Measurements from ENCODE around the gene NPFF. TPM values are rescaled to one million over a fixed set of nuclear protein-coding genes. Genes with fewer than 3 reads are reported as not detected.
"Not testable (repeated sequence)": the region's sequence is repeated elsewhere in the genome, so short reads cannot be mapped to it uniquely, and the experiment has no call there.

The NPFF gene
- total RNA-seq, 2 donors from 2014 or later: not detected

GRCh38 chr12:53483225-53483978 lies 23.9 kb downstream of the NPFF start:
- DNase-seq (no peak), ATAC-seq (peak; percentile 3 to 12)
- intact Hi-C loops (cut with DNase I): no loop called here

GRCh38 chr12:53482626-53483168 lies 24.6 kb downstream of the NPFF start:
- no peak for DNase-seq
- intact Hi-C loops (cut with DNase I): no loop called here
- ATAC-seq: peak; percentile 6 to 16

DNA sequence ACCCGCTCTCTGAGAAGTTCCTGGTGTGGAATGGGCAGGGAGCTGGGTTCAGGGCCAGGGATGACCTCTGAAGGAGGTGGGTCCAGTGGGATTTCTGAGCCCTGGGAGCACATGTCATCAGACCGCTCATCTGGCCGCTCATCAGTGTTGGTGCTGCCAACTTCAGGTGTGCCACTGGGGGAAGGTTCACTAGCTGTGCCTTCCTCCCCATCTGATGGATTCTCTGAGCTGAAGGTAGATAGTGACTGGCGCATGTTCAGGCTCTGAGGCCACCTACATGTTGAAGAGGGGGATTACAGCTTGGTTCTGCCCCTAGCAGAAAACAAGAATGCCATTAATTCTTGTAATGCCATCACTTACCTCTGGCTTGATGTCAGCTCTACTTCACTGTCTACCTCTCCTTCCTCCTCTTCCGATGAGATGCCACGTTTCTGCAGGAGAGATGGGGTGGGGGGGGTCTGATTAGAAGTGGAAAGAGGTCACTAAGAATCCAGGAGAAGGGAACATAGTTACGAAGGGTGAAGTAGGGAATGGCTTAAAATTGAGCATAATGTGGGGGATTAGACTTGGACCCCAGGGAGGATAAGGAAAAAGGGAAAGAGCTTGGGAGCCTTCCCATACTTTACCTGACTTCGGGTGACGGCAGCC lies 25.2 kb downstream of the NPFF start:
- DNase-seq (no peak), ATAC-seq (no peak)
- intact Hi-C loops (cut with DNase I): no loop called here

DNA sequence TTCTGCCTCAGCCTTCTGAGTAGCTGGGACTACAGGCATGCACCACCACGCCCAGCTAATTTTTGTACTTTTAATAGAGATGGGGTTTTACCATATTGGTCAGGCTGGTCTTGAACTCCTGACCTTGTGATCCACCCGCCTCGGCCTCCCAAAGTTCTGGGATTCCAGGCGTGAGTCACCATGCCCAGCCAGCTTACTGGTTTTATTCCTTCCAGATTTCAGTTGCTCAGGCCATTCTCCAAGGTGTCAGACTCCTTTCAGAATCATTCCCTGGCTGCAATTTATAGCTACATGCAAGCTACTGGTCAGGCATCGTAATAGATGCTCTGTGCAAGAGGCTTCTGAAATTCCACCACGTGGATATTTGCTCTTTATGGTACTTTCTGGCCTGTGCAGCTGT lies 25.8 kb downstream of the NPFF start:
- ATAC-seq; DNase-seq; intact Hi-C loops (cut with DNase I): not testable (repeated sequence)

DNA sequence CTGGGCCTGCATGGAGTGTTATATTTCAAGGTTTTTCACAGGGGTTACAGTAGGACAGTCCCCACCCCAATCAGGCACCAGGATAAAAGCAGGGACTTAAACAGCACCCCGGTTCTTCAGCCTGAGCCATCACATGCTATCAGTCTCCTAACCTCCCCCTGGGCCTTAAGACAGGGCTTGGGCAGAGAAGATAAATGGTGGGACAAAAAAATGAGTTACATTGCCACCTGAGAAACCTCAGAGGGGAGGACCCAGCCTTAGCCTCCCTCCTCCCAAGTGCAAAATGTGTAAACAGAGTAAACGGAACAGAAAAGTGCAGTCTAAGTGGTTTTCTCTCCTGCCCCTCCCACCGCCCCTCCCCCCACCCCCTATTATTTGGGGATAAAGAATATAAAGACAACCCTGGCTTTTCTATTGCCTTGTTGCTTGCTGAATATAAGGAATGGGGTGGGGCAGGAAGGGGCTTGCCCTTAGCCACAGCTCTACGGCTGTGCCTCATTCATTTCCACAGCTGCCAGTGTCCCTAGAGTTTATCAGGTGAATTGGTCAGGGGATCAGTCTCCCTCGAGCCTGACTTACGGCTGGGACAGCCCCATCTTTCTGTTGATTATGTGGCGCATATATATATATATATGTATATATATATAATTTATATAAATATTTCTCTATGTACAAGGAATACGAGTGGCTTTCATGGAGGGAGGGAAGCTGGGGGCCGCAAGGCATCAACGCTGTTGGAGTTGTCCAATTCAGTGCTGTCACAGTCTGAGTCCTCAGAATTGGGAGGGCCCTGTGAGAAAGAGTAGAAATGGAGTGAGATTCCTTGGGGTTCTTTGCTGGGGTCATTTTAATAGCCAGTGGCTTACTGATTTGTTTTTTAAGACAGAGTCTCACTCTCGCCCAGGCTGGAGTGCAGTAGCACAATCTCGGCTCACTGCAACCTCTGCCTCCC lies 26.5 kb downstream of the NPFF start:
- DNase-seq (no peak), ATAC-seq (no peak)
- intact Hi-C loops (cut with DNase I): no loop called here

GRCh38 chr12:53479331-53479730 lies 28.0 kb downstream of the NPFF start:
- DNase-seq (no peak), ATAC-seq (no peak)
- intact Hi-C loops (cut with DNase I): no loop called here

GRCh38 chr12:53478865-53479264 lies 28.4 kb downstream of the NPFF start:
- intact Hi-C loops (cut with DNase I): no loop called here
- ATAC-seq: no peak
- no peak for DNase-seq

GRCh38 chr12:53476769-53477209 lies 30.5 kb downstream of the NPFF start:
- DNase-seq (no peak), ATAC-seq (peak in 1 of 2 donors; percentile 7)
- intact Hi-C loops (cut with DNase I): no loop called here

- intact Hi-C loops (cut with DNase I): no loop called here
- DNase-seq: no peak
- no peak for ATAC-seq
Measured at GRCh38 chr12:53474819-53475218, 32.5 kb downstream of the NPFF start.

DNA sequence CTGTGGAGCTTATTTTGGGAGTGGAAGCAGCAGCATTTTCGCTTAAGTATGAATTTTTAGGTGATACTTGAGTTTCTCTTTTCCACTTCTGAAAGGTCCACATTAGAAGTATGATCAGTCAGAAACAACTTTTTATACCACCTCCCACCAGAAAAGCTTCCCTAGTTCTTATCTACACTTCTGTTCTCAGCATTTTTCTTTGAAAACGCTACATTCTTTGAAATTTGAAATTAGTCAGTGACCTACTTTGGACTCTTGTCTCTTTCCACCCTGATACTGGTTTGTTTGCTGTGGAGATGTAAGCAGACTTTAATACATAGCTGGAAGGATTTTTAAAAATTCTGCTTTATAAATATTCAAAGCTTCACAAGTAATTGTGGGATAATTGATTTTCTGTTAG lies 33.2 kb downstream of the NPFF start:
- intact Hi-C loops (cut with DNase I): no loop called here
- ATAC-seq: peak in 1 of 2 donors; percentile 22

GRCh38 chr12:53472056-53472582 lies 35.2 kb downstream of the NPFF start:
- DNase-seq (no peak), ATAC-seq (no peak)
- intact Hi-C loops (cut with DNase I): no loop called here

More for the DNA sequence above, 33.2 kb downstream of the NPFF start:
- no peak for DNase-seq

DNA sequence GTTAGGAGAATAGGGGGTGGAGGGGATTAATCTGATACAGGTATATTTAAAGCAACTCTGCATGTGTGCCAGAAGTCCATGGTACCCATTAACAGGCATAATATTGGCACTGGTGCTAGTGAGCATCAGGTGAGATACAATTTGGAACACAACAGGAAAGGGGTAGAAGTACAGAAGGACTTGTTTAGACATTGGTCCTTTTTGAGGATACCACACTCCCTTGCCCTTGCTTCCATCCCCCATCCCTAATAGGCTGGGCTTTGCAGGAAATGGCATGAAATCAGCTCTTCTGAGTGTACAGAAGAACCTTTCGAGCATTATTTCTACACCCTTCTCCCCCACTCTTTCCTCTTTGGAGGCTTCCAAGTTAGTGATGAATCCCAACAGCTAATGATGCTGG lies 39.0 kb downstream of the NPFF start:
- DNase-seq (no peak), ATAC-seq (no peak)
- intact Hi-C loops (cut with DNase I): no loop called here

DNA sequence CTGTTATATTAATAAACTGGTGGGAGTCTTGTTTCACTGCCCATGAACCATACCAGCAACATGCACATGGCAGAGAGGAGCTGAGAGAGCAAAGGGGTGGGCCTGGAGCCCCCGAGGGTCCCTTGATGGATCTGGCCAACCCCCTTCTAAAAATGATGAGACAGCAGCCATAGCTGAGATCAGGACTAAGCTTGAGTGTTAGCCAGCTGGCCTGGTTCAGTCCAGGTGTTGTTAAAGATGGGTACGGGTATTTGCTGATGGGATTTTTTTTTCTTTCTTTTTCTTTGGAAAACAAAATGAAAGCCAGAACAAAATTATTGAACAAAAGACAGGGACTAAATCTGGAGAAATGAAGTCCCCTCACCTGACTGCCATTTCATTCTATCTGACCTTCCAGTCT lies 39.4 kb downstream of the NPFF start:
- DNase-seq (no peak), ATAC-seq (no peak)
- intact Hi-C loops (cut with DNase I): no loop called here

DNA sequence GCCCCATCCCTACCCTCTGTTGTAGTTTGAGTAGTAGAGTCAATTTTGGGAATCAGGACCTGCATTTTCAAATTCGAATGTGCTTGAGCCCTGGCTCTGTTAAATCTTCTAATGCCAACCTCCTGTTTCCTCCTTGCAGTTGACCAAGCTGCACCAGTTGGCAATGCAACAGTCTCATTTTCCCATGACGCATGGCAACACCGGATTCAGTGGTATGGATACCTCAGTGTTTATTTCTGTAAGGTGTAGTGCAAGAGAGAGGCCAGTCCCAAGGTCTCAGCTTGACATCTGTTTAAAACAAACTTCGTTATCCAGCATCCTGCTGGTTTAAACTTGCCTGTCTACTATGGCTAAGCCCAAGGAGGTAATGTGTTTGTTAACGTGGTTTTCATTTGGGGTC lies 40.2 kb downstream of the NPFF start:
- ATAC-seq (no peak), DNase-seq (no peak)
- intact Hi-C loops (cut with DNase I): no loop called here

- DNase-seq (no peak), ATAC-seq (no peak)
- intact Hi-C loops (cut with DNase I): no loop called here
Measured at GRCh38 chr12:53466640-53467039, 40.6 kb downstream of the NPFF start.

DNA sequence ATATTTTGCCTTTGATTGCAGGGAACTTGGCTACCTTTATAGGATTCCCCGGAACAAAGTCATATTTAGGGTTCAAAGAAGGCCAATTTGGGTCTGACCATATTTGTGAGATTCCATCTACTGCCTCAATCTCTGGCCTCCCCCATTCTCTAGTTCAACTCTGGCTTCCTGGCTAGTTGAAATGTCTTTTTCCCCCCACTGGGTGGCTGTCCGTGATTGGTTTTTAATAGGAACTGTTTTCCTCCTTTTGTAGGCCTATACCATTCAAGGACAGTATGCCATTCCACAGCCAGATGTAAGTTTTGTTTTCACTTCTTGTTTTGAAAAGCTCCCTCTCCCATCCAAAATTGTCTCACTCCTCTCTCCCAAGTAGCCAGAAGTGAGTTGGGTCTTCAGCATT lies 41.6 kb downstream of the NPFF start:
- intact Hi-C loops (cut with DNase I): no loop called here
- DNase-seq (no peak), ATAC-seq (no peak)

GRCh38 chr12:53464685-53465418 lies 42.4 kb downstream of the NPFF start:
- no peak for ATAC-seq
- no peak for DNase-seq
- intact Hi-C loops (cut with DNase I): no loop called here

GRCh38 chr12:53463802-53464560 lies 43.3 kb downstream of the NPFF start:
- intact Hi-C loops (cut with DNase I): no loop called here
- ATAC-seq (no peak), DNase-seq (no peak)
